ENCODE data around the gene AKAP6.

DNA sequence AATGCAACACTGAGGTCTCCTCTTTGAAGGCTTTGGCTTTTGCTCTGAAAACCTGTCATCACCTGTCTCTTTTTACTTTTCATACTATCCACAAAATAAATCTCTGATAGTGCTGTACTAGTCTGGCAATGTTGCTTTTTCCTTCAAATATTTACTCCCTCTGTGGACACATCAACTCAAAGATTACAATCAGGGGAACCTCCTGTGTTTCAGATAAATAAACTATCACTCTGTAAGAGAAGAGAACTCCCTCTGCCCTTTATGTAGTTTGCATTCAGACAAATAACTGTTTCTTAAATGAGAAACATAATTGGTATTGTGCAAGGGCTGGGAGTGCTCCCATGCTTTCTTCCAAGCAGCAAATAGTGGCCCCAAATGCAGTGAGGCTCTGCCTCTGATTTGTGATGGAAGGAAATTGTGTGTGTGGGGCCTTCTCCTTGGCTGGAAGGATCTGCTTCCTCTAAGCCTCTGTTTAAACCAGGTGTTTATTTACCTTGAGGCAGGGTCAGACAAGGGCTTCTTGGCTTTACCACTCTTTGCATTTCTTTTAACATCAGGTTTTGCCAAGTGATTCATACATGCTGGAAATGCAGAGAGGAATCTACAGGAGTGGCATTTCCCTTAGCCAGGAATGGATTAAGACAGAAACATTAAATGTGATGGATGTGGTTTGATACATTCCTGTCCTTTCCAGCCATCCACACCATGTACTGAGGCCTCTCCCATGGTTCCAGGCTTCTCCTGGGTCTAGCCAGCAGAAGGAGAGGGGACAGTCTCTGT is 69.0 kb downstream of the AKAP6 start:
- TF ChIP-seq CTCF (IDR thresholded peaks at IDR 0.05; ENCODE audit: insufficient read depth, low read depth, low read length) (no peak), EZH2 (IDR thresholded peaks at IDR 0.05; ENCODE audit: insufficient read depth, low read length) (no peak)
